Mesenchymal stem cell (in vitro differentiated cells and primary cell): Measurements from ENCODE around the gene HRC.

Source experiments
- DNase-seq: peaks from one replicate; pipeline ENCODE4 v3.0.0-alpha.2; 2013
- H2AFZ ChIP-seq: one replicate; pipeline ENCODE4 v1.6.1; 2013; ENCODE audit warnings: low read depth, mild to moderate bottlenecking, control low read depth, inconsistent platforms, low read length, moderate library complexity
- H2AK5ac ChIP-seq: 2 replicates; pipeline ENCODE4 v1.6.1; 2013; ENCODE audit warnings: low read length, moderate library complexity, mild to moderate bottlenecking, inconsistent platforms; ENCODE audit not compliant: severe bottlenecking
- H2BK120ac ChIP-seq: one replicate; pipeline ENCODE4 v1.6.1; 2013; ENCODE audit warnings: low read depth, mild to moderate bottlenecking, inconsistent platforms, low read length, moderate library complexity
- H2BK12ac ChIP-seq, 2 experiments: one replicate each; pipeline ENCODE4 v1.6.1; 2013; ENCODE audit warnings: inconsistent platforms in 2 of 2, low read length in 2 of 2, mild to moderate bottlenecking in 2 of 2, moderate library complexity in 2 of 2, control low read depth in 1 of 2
- H2BK15ac ChIP-seq: one replicate; pipeline ENCODE4 v1.6.1; 2013; ENCODE audit warnings: mild to moderate bottlenecking, low read depth, inconsistent platforms; ENCODE audit not compliant: poor library complexity, severe bottlenecking
- H2BK5ac ChIP-seq: 2 replicates; pipeline ENCODE4 v1.6.1; 2013; ENCODE audit warnings: low read depth, mild to moderate bottlenecking, low read length, control low read depth, inconsistent platforms; ENCODE audit not compliant: poor library complexity, severe bottlenecking
- H3K14ac ChIP-seq, 2 experiments: one replicate each; pipeline ENCODE4 v1.6.1; 2013; ENCODE audit warnings: inconsistent platforms in 2 of 2, low read length in 2 of 2, control low read depth in 1 of 2, mild to moderate bottlenecking in 1 of 2, moderate library complexity in 1 of 2
- H3K18ac ChIP-seq, 2 experiments: one replicate each; pipeline ENCODE4 v1.6.1; 2013; ENCODE audit warnings: inconsistent platforms in 2 of 2, low read length in 2 of 2, control low read depth in 1 of 2, low read depth in 1 of 2, mild to moderate bottlenecking in 1 of 2
- H3K23ac ChIP-seq, 2 experiments: one replicate each; pipeline ENCODE4 v1.6.1; 2013; ENCODE audit warnings: inconsistent platforms in 2 of 2, low read length in 2 of 2, mild to moderate bottlenecking in 2 of 2, moderate library complexity in 2 of 2, control low read depth in 1 of 2
- H3K27ac ChIP-seq: 2 replicates; pipeline ENCODE4 v1.5.1; 2013; ENCODE audit warnings: mild to moderate bottlenecking, moderate library complexity, low read length, control low read depth, inconsistent platforms; ENCODE audit not compliant: poor library complexity, severe bottlenecking
- H3K27me3 ChIP-seq, 2 experiments: 2 replicates each; pipeline versions ENCODE4 v1.6.1 to v1.7.0; 2013; ENCODE audit warnings: low read length in 2 of 2, mild to moderate bottlenecking in 2 of 2, moderate library complexity in 2 of 2, control low read depth in 1 of 2, inconsistent platforms in 1 of 2; ENCODE audit not compliant: control insufficient read depth in 1 of 2, insufficient read depth in 1 of 2
- H3K36me3 ChIP-seq, 2 experiments: 2 replicates each; pipeline versions ENCODE4 v1.6.1 to v1.7.0; 2013; ENCODE audit warnings: low read length in 2 of 2, control low read depth in 1 of 2, inconsistent platforms in 1 of 2, low read depth in 1 of 2, mild to moderate bottlenecking in 1 of 2; ENCODE audit not compliant: insufficient read depth in 2 of 2, control insufficient read depth in 1 of 2
- H3K4ac ChIP-seq, 2 experiments: one replicate each; pipeline ENCODE4 v1.6.1; 2013; ENCODE audit warnings: inconsistent platforms in 2 of 2, low read length in 2 of 2, mild to moderate bottlenecking in 2 of 2, moderate library complexity in 2 of 2, control low read depth in 1 of 2, low read depth in 1 of 2
- H3K4me1 ChIP-seq: 2 replicates; pipeline ENCODE4 v1.6.1; 2013; ENCODE audit warnings: low read depth, low read length, control low read depth; ENCODE audit not compliant: control insufficient read depth, insufficient read depth
- H3K4me2 ChIP-seq: 2 replicates; pipeline ENCODE4 v1.6.1; 2013; ENCODE audit warnings: low read length, mild to moderate bottlenecking, inconsistent platforms; ENCODE audit not compliant: poor library complexity, severe bottlenecking
- H3K4me3 ChIP-seq, 2 experiments: 2 replicates each; pipeline versions ENCODE4 v1.5.1 to v1.7.0; 2013; ENCODE audit warnings: low read length in 2 of 2, mild to moderate bottlenecking in 2 of 2, control low read depth in 1 of 2, low read depth in 1 of 2; ENCODE audit not compliant: insufficient read depth in 1 of 2
- H3K79me1 ChIP-seq: replicated peaks from 2 replicates; pipeline ENCODE4 v1.6.1; 2013; ENCODE audit warnings: mild to moderate bottlenecking, control low read depth, low read length, inconsistent platforms; ENCODE audit not compliant: poor library complexity, severe bottlenecking
- H3K9ac ChIP-seq: 2 replicates; pipeline ENCODE4 v1.7.0; 2013; ENCODE audit warnings: mild to moderate bottlenecking, low read length, moderate library complexity
- H3K9me3 ChIP-seq: 2 replicates; pipeline ENCODE4 v1.7.0; 2013; ENCODE audit warnings: mild to moderate bottlenecking, low read length; ENCODE audit not compliant: control insufficient read depth
- H4K8ac ChIP-seq: one replicate; pipeline ENCODE4 v1.6.1; 2013; ENCODE audit warnings: inconsistent platforms, mild to moderate bottlenecking, low read length, moderate library complexity
- H4K91ac ChIP-seq: one replicate; pipeline ENCODE4 v1.6.1; 2013; ENCODE audit warnings: mild to moderate bottlenecking, low read length, inconsistent platforms
- WGBS: methylation state at CpG from one replicate; pipeline ENCODE4 v1.1.7; 2013; ENCODE audit warnings: mixed read lengths; 5-methylcytosine and 5-hydroxymethylcytosine counted together

HRC gene

DNA sequence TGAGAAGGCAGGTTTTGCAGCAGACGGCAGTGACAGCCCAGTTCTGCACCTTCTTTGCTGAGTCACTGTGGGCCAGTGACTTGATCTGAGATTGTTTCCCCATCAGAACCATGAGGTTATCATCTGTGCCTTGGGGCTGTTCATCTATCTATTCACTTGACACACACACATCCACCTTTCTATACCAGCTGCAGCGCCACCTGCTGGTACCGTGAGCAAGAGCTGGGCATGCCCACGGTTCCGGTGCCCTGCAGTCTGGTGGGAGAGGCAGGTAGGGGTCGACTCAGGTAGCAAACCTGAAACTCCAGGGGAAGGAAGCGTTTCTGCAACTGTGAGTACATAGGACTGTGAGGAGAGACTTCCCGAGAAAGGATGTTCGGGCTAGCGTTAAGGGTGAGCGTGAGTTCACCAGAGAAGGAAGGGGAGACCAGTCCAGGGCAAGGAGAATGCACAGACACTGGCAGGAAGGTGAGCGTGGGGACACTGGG lies 48.5 kb downstream of the HRC start:
- no peaks in the 10 kb centered on the region for H3K9me3 ChIP-seq
- WGBS: 74% methylated on average over 12 of the region's 12 CpGs

GRCh38 chr19:49104229-49104864 lies 50.8 kb downstream of the HRC start:
- Histone ChIP-seq H3K4ac (no peak overlapping the region), H3K79me1 (peaks cover 56% of the 10 kb centered on the region), H3K9ac (no peak overlapping the region), H3K27ac (no peak overlapping the region), H3K4me3 (no peak overlapping the region), H4K8ac (peak overlapping the region; percentile 28), H2BK15ac (no peak overlapping the region), H3K4me2 (no peak overlapping the region), H3K23ac (no peak overlapping the region), H3K36me3 (peaks cover 89 to 98% of the 10 kb centered on the region in 2 experiments), H4K91ac (no peak overlapping the region), H2BK5ac (no peak overlapping the region), H3K27me3 (no peaks in the 10 kb centered on the region), H3K18ac (no peak overlapping the region), H3K9me3 (no peaks in the 10 kb centered on the region), H2BK120ac (no peak overlapping the region), H2AFZ (no peak overlapping the region), H3K14ac (no peak overlapping the region), H2AK5ac (no peak overlapping the region), H2BK12ac (no peak overlapping the region), H3K4me1 (peaks cover 2% of the 10 kb centered on the region)
- WGBS: 70% methylated on average over 27 of the region's 30 CpGs
- no peak for DNase-seq

More for the DNA sequence above, 48.5 kb downstream of the HRC start:
- H2BK12ac ChIP-seq: no peak overlapping the region
- no peak overlapping the region for H2BK5ac ChIP-seq
- peaks cover 78 to 80% of the 10 kb centered on the region in 2 experiments for H3K36me3 ChIP-seq
- H2BK15ac ChIP-seq: no peak overlapping the region
- H2AFZ ChIP-seq: no peak overlapping the region
- no peak overlapping the region for H3K4me3 ChIP-seq
- peaks cover 2% of the 10 kb centered on the region for H3K4me1 ChIP-seq
- no peak overlapping the region for H3K4ac ChIP-seq
- H2BK120ac ChIP-seq: no peak overlapping the region
- no peak overlapping the region for H4K91ac ChIP-seq
- no peaks in the 10 kb centered on the region for H3K27me3 ChIP-seq
- peaks cover 45% of the 10 kb centered on the region for H3K79me1 ChIP-seq
- DNase-seq: peak; percentile 50
- no peak overlapping the region for H3K18ac ChIP-seq
- no peak overlapping the region for H2AK5ac ChIP-seq
- H3K14ac ChIP-seq: no peak overlapping the region
- H3K9ac ChIP-seq: no peak overlapping the region
- H3K27ac ChIP-seq: no peak overlapping the region
- H3K4me2 ChIP-seq: no peak overlapping the region
- no peak overlapping the region for H3K23ac ChIP-seq
- H4K8ac ChIP-seq: no peak overlapping the region

GRCh38 chr19:49103331-49104085 lies 51.7 kb downstream of the HRC start:
- Histone ChIP-seq H2BK12ac (no peak overlapping the region), H3K9ac (no peak overlapping the region), H2BK15ac (no peak overlapping the region), H3K18ac (no peak overlapping the region), H4K91ac (no peak overlapping the region), H4K8ac (no peak overlapping the region), H3K27me3 (no peaks in the 10 kb centered on the region), H3K14ac (no peak overlapping the region), H2BK120ac (no peak overlapping the region), H2AFZ (no peak overlapping the region), H3K4me3 (no peak overlapping the region), H3K79me1 (peaks cover 64% of the 10 kb centered on the region), H3K4me1 (peaks cover 2% of the 10 kb centered on the region), H3K27ac (no peak overlapping the region), H2AK5ac (no peak overlapping the region), H3K9me3 (no peaks in the 10 kb centered on the region), H3K4ac (no peak overlapping the region), H3K36me3 (peaks cover 89 to 99% of the 10 kb centered on the region in 2 experiments), H3K23ac (no peak overlapping the region), H2BK5ac (no peak overlapping the region), H3K4me2 (no peak overlapping the region)
- no peak for DNase-seq
- WGBS: 93% methylated on average over 31 of the region's 33 CpGs

DNA sequence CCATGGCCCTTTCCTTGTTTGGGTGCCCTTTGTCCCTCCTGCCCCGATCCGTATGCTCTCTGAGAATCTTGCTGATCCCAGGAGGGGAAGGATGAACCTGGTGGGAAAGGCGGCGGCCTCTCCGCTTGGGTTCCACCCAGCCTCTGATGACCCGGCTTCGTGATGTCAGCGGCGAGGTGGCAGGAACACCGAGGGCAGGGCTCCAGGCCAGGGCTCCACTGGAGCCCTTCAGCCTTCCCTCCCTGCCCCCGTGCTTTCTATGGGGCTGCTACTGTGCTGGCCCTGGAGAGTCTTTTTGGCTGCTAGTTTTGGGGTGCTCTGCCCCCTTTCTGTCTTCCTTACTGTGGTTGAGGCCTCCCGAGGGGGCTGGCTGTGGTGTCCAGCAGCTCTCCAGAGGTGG lies 52.9 kb downstream of the HRC start:
- Histone ChIP-seq H2BK120ac (no peak overlapping the region), H2BK5ac (no peak overlapping the region), H3K27me3 (no peaks in the 10 kb centered on the region), H3K9me3 (no peaks in the 10 kb centered on the region), H4K91ac (no peak overlapping the region), H3K79me1 (peaks cover 63% of the 10 kb centered on the region), H3K4me3 (no peak overlapping the region), H3K4ac (no peak overlapping the region), H2AK5ac (no peak overlapping the region), H3K23ac (no peak overlapping the region), H3K14ac (no peak overlapping the region), H2AFZ (no peak overlapping the region), H3K9ac (no peak overlapping the region), H3K4me1 (peaks cover 2% of the 10 kb centered on the region), H3K36me3 (peaks cover 88 to 97% of the 10 kb centered on the region in 2 experiments), H3K4me2 (no peak overlapping the region), H3K27ac (no peak overlapping the region), H3K18ac (no peak overlapping the region), H2BK15ac (no peak overlapping the region), H4K8ac (no peak overlapping the region), H2BK12ac (no peak overlapping the region)
- 98% methylated on average over 12 of the region's 12 CpGs for WGBS
- no peak for DNase-seq
